Keratinocyte (primary cell): Measurements from ENCODE around the gene MOB4. TPM values are rescaled to one million over a fixed set of nuclear protein-coding genes. Genes with fewer than 3 reads are reported as not detected.

Source experiments
- DNase-seq: peaks from one replicate; pipeline ENCODE4 v3.0.0-alpha.2; 2011; ENCODE audit warnings: low read depth, missing footprints, low spot score
- FAIRE-seq: peaks from 2 replicates; lab custom pipeline; 2011; peaks lifted over from hg19 to GRCh38; lab: Jason Lieb, UNC
- H2AFZ ChIP-seq: 2 replicates; pipeline ENCODE4 v1.6.0; 2012; ENCODE audit warnings: low read length, control low read depth, inconsistent platforms; ENCODE audit not compliant: control insufficient read depth
- H3K27ac ChIP-seq: 2 replicates; pipeline ENCODE4 v1.5.1; 2011; ENCODE audit warnings: low read length; ENCODE audit not compliant: control insufficient read depth, insufficient read depth
- H3K27me3 ChIP-seq: 3 replicates; pipeline ENCODE4 v1.6.0; 2011; ENCODE audit warnings: low read length; ENCODE audit not compliant: control insufficient read depth, insufficient read depth; ENCODE audit errors: extremely low read depth
- H3K36me3 ChIP-seq, 2 experiments: 2 replicates in 1 of 2; 3 replicates in 1 of 2; pipeline ENCODE4 v1.5.1; 2011; ENCODE audit warnings: low read length in 2 of 2, mild to moderate bottlenecking in 1 of 2; ENCODE audit not compliant: control insufficient read depth in 2 of 2, insufficient read depth in 2 of 2; ENCODE audit errors: extremely low read depth in 1 of 2
- H3K4me1 ChIP-seq: 3 replicates; pipeline ENCODE4 v1.5.1; 2011; ENCODE audit warnings: low read length; ENCODE audit not compliant: control insufficient read depth, insufficient read depth; ENCODE audit errors: extremely low read depth
- H3K4me2 ChIP-seq: 3 replicates; pipeline ENCODE4 v1.6.0; 2011; ENCODE audit warnings: low read depth, low read length; ENCODE audit not compliant: control insufficient read depth, insufficient read depth; ENCODE audit errors: extremely low read depth
- H3K4me3 ChIP-seq, 3 experiments: fragments of 200-600 bp in 1 of 3; sonication (generic) in 1 of 3; 2 replicates in 2 of 3; 3 replicates in 1 of 3; pipeline ENCODE4 v1.5.1; 2011 to 2016; ENCODE audit warnings: low read length in 3 of 3, mild to moderate bottlenecking in 3 of 3, control low read depth in 2 of 3, inconsistent platforms in 1 of 3, low read depth in 1 of 3, mixed read lengths in 1 of 3, mixed run types in 1 of 3, moderate library complexity in 1 of 3; ENCODE audit not compliant: control insufficient read depth in 2 of 3, insufficient read depth in 2 of 3; ENCODE audit errors: extremely low read depth in 1 of 3
- H3K79me2 ChIP-seq: 2 replicates; pipeline ENCODE4 v1.6.0; 2012; ENCODE audit warnings: low read length; ENCODE audit not compliant: control insufficient read depth, insufficient read depth
- H3K9ac ChIP-seq: 3 replicates; pipeline ENCODE4 v1.6.0; 2011; ENCODE audit warnings: low read length; ENCODE audit not compliant: control insufficient read depth, insufficient read depth; ENCODE audit errors: extremely low read depth
- H3K9me1 ChIP-seq: 3 replicates; pipeline ENCODE4 v1.6.0; 2011; ENCODE audit warnings: low read length; ENCODE audit not compliant: control insufficient read depth, insufficient read depth; ENCODE audit errors: extremely low read depth
- H3K9me3 ChIP-seq: 2 replicates; pipeline ENCODE4 v1.5.1; 2012; ENCODE audit warnings: low read depth, low read length; ENCODE audit not compliant: control insufficient read depth
- H4K20me1 ChIP-seq: 3 replicates; pipeline ENCODE4 v1.6.0; 2011; ENCODE audit warnings: low read length; ENCODE audit not compliant: control insufficient read depth, insufficient read depth; ENCODE audit errors: extremely low read depth
- EZH2 ChIP-seq: IDR thresholded peaks from one replicate; pipeline ENCODE4 v1.6.1; 2012; ENCODE audit warnings: inconsistent platforms, mild to moderate bottlenecking, low read length, moderate library complexity
- dilution Hi-C: fragments of 300-500 bp; cut with MboI; formaldehyde crosslinking; loops from one replicate; pipeline ENCODE4 v1.7.0; 2020; ENCODE audit warnings: low sequenced_read_pairs; ENCODE audit not compliant: extremely low pct_ligation_motif_present
- polyA plus RNA-seq, 5 experiments: library from polyadenylated mRNA; depleted of rRNA in 3 of 5; stranded (reverse) in 3 of 5; stranded (forward) in 1 of 5; unstranded in 1 of 5; fragments of >200 nt; gene quantifications; 1 replicate in 1 of 5; 2 replicates in 3 of 5; 3 replicates in 1 of 5; pipeline versions ENCODE4 v1.2.1 to v1.2.3, GENCODE V29; 2011 to 2012; ENCODE audit warnings: missing spikeins in 2 of 5, low read depth in 1 of 5, low replicate concordance in 1 of 5
- TF ChIP-seq, protein P1 (sequence below), 3 experiments: IDR thresholded peaks in 1 of 3; conservative IDR thresholded peaks in 1 of 3; optimal IDR thresholded peaks in 1 of 3; 2 replicates in 2 of 3; 3 replicates in 1 of 3; pipeline versions ENCODE3 to v1.5.1; 2011; ENCODE audit warnings: low read length in 3 of 3, mild to moderate bottlenecking in 3 of 3, moderate library complexity in 2 of 3, control low read depth in 1 of 3, inconsistent platforms in 1 of 3; ENCODE audit not compliant: insufficient read depth in 2 of 3; ENCODE audit errors: extremely low read depth in 1 of 3

The MOB4 gene
- polyA plus RNA-seq, 1 donor (not counting 4 experiments of a cell fraction or from before 2014, with no cell fraction given): 53.6 TPM

DNA sequence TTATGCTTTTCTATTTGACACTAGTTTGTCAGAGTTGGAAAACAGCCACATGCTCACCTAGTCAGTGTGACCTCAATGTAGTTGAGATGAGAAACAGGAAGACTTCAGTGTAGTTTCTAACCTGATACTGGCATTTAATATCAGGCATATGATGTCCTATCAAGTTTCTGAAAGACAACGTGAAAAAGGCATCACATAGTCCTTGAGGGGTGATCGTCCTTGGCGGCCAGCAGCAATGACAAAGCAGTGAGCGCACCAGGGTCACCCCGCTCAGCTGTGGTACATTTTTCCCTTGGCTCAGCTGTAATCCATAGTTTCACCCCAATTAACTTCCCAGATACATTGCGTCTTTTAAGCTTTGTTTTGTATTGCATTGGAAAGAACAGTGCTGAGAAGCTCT lies 11.4 kb upstream of the MOB4 start:
- Histone ChIP-seq H2AFZ (no peak overlapping the region), H3K9me1 (no peaks in the 10 kb centered on the region), H4K20me1 (no peaks in the 10 kb centered on the region), H3K4me2 (no peak overlapping the region), H3K36me3 (peaks cover 3 to 13% of the 10 kb centered on the region in 2 experiments), H3K27ac (no peak overlapping the region), H3K27me3 (no peaks in the 10 kb centered on the region), H3K4me3 (no peak overlapping the region), H3K9me3 (no peaks in the 10 kb centered on the region), H3K4me1 (peaks cover 11% of the 10 kb centered on the region), H3K79me2 (peaks cover 41% of the 10 kb centered on the region), H3K9ac (no peak overlapping the region)
- DNase-seq (no peak), FAIRE-seq (no peak)
- dilution Hi-C loops: no loop called here
- no peak for TF ChIP-seq EZH2
- TF ChIP-seq, protein P1, sequence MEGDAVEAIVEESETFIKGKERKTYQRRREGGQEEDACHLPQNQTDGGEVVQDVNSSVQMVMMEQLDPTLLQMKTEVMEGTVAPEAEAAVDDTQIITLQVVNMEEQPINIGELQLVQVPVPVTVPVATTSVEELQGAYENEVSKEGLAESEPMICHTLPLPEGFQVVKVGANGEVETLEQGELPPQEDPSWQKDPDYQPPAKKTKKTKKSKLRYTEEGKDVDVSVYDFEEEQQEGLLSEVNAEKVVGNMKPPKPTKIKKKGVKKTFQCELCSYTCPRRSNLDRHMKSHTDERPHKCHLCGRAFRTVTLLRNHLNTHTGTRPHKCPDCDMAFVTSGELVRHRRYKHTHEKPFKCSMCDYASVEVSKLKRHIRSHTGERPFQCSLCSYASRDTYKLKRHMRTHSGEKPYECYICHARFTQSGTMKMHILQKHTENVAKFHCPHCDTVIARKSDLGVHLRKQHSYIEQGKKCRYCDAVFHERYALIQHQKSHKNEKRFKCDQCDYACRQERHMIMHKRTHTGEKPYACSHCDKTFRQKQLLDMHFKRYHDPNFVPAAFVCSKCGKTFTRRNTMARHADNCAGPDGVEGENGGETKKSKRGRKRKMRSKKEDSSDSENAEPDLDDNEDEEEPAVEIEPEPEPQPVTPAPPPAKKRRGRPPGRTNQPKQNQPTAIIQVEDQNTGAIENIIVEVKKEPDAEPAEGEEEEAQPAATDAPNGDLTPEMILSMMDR (optimal IDR thresholded peaks at IDR 0.05 in 1 of 3, IDR thresholded peaks at IDR 0.05 in 1 of 3, conservative IDR thresholded peaks at IDR 0.05 in 1 of 3; ENCODE audit: extremely low read depth in 1 of 3, insufficient read depth in 2 of 3, low read length in 3 of 3): no peak

DNA sequence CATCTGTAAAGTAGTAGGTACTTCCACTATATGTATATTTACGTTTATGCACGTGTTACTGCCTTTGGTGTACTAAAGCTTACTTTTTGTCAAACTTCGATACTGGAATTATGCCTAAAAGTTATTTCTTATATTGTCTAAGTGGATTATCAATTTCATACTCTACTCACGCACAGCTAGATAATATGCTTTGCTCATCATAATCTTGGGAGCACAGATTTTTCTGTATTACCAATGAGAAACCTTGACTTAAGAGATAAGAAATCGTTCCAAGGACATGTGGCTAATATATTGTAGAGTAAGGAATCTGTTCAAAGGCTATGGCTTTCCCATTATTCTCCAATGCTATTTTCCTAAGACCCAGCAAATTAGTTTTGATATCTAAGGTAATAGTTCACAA lies 9.2 kb upstream of the MOB4 start:
- H3K4me3 ChIP-seq: no peak overlapping the region
- no peak for TF ChIP-seq EZH2
- TF ChIP-seq, protein P1 (optimal IDR thresholded peaks at IDR 0.05 in 1 of 3, IDR thresholded peaks at IDR 0.05 in 1 of 3, conservative IDR thresholded peaks at IDR 0.05 in 1 of 3; ENCODE audit: extremely low read depth in 1 of 3, insufficient read depth in 2 of 3, low read length in 3 of 3): no peak
- H3K27ac ChIP-seq: no peak overlapping the region
- H3K4me2 ChIP-seq: no peak overlapping the region
- dilution Hi-C loops: no loop called here
- H3K9me1 ChIP-seq: no peaks in the 10 kb centered on the region
- peaks cover 2 to 13% of the 10 kb centered on the region in 2 experiments for H3K36me3 ChIP-seq
- H3K9ac ChIP-seq: no peak overlapping the region
- no peak for DNase-seq
- no peaks in the 10 kb centered on the region for H3K27me3 ChIP-seq
- H3K79me2 ChIP-seq: peaks cover 27% of the 10 kb centered on the region
- H2AFZ ChIP-seq: no peak overlapping the region
- H3K4me1 ChIP-seq: peaks cover 8% of the 10 kb centered on the region
- H4K20me1 ChIP-seq: no peaks in the 10 kb centered on the region
- no peaks in the 10 kb centered on the region for H3K9me3 ChIP-seq
- FAIRE-seq: no peak
